GM18868 (cell line): Measurements from ENCODE around the gene RIF1.

Source experiments
- ATAC-seq: cut with Tn5 transposase; IDR thresholded peaks from one replicate; pipeline ENCODE4 v1.9.1; 2021; ENCODE audit warnings: mild to moderate bottlenecking, moderate library complexity; ENCODE audit not compliant: unreplicated experiment

RIF1 gene

DNA sequence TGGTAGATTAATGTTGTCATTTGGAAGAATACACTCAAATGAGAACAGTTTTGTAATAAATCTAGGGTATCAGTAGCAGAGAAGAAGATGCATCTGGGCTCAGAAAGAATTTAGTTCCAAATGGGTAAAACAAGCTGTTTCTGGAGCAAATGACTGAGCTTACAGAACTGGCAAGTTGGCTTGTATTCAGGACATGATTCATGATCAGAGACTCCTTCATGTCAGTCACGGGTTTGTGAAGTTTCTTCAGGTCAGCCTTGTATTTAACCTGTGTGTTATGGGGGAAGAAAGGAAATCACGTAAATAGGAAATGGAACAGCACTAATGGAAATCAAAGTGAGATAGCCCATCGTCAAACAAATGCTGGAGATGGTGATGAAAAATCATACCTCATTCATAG is 109.1 kb downstream of the RIF1 start:
- no peak for ATAC-seq

DNA sequence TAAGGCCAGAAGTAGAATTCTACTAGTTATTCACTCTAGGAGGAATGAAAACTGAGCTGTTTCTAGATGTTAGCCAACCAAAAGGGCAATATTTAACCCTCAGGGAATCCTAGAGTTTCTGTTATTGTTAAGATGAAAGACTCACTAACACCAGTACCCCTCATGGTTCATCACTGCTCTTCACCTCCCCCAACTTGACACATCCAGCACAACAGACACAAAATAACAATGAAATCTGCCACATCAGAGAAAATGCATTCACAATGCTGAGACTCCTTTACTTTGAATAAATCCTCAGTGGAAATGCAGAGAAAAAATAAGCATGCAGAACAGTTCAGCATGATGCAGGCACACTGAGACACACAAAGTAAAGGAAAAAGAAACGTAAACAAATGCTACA is 111.3 kb downstream of the RIF1 start:
- no peak for ATAC-seq

DNA sequence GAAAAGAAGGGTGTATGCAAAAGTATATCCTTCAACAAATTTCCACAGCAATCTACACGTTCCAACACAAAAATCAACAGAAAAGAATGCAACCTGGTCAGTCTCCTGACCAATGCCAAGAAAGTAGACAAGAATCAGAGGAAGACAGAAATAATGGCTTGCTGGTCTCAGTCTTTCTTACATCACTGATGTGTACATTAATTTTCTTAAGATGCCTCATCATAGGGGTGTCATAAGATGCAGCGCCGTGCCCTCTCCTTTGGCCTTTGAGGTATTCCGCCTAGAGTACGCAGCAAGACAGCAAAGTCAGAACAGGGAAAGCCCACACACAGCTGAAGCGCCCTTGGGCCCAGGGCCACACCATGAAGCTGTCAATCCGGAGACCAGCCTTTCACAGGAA is 112.9 kb downstream of the RIF1 start:
- ATAC-seq, result no peak

- no peak for ATAC-seq
Observed at GRCh38 chr2:151523850-151524249, 114.1 kb downstream of the RIF1 start.

- peak; percentile 68 for ATAC-seq
Observed at GRCh38 chr2:151525821-151526373, 116.2 kb downstream of the RIF1 start.

DNA sequence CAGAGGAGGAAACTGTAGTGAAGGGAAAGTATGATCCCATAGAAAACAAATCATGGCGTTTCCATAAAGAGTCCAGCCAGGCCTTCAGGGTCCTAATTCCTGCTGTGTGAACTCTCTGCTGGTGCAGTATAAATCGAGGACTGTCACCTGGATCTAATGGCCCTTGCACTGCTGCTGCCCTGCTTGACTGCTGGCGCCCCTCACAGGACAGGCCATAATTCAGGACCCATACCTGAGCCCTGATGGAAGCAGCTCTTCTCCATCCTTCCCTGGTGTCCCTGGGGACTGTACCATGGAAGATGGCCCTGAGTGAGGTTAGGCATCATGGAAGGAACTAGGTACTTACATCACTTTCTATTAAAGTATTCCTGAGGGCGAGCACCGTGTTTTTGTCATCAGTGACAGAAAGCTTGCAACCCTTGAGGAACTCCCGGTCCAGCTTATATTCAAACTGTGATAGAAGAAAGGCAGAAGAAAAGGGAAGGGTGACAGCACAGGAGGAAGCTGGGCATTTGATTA is 116.9 kb downstream of the RIF1 start:
- no peak for ATAC-seq
